Islet precursor cell (in vitro differentiated cells): ENCODE data around the gene CD164L2.

Source experiments
- DNase-seq: peaks from one replicate; pipeline ENCODE4 v3.0.0-alpha.2; 2018

Gene CD164L2

GRCh38 chr1:27342778-27343638, 40.1 kb downstream of the CD164L2 start:
- DNase-seq, result peak; percentile 91

- DNase-seq, result no peak
Measured at GRCh38 chr1:27342391-27342777, 40.7 kb downstream of the CD164L2 start.

GRCh38 chr1:27341525-27342252, 41.4 kb downstream of the CD164L2 start, which contains the start of gene SYTL1:
Gene SYTL1, plus strand, starts transcription at chr1:27342022. Its CDS starts 3,313 bp downstream, at chr1:27345335.
- peak; percentile 92 for DNase-seq

GRCh38 chr1:27339213-27339612, 43.9 kb downstream of the CD164L2 start:
- DNase-seq, result no peak

GRCh38 chr1:27338751-27339150, 44.4 kb downstream of the CD164L2 start:
- DNase-seq, result no peak

- DNase-seq, result no peak
Measured at GRCh38 chr1:27336756-27337155, 46.4 kb downstream of the CD164L2 start.

GRCh38 chr1:27335506-27336422, 47.4 kb downstream of the CD164L2 start:
- no peak for DNase-seq

GRCh38 chr1:27333717-27334279, 49.3 kb downstream of the CD164L2 start:
- no peak for DNase-seq

- DNase-seq, result peak; percentile 75
Measured at GRCh38 chr1:27332536-27333281, 50.4 kb downstream of the CD164L2 start.

- DNase-seq, result no peak
Measured at GRCh38 chr1:27331922-27332321, 51.2 kb downstream of the CD164L2 start.

GRCh38 chr1:27331426-27331825, 51.7 kb downstream of the CD164L2 start:
- DNase-seq, result no peak

GRCh38 chr1:27330786-27331185, 52.3 kb downstream of the CD164L2 start:
- DNase-seq, result no peak
